ENCODE results near the gene UACA. TPM values are rescaled to one million over a fixed set of nuclear protein-coding genes. Genes with fewer than 3 reads are reported as not detected.

Gene UACA
- total and polyA plus RNA-seq, 2 donors (not counting 3 experiments of a cell fraction or from before 2014, with no cell fraction given), result 167 to 292 TPM

DNA sequence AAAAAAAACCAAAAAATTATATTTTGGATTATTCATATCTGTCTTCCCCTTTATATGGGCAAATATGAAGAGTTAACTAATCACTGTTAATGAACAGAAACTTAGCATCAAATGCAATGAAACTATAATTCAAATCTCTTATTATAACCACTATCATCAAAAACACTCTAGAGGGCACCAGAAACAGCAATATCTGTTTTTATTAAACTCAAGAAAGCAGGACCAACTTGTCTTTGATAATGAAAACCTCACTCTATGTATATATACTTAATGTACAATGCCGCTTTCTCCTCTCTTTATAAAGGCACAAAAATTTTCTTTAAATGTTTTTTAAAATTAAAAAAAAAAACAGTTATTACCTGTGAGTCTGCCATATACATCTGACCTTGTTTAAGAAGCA, 92.7 kb downstream of the UACA start:
- H3K36me3 ChIP-seq (ENCODE audit: control insufficient read depth in 2 of 2, extremely low read depth in 1 of 2, insufficient read depth in 2 of 2, low read length in 2 of 2), result peaks cover 18 to 52% of the 10 kb centered on the region in 2 experiments
- H2AFZ ChIP-seq (ENCODE audit: low read depth, low read length), result no peak overlapping the region
- DNase-seq (ENCODE audit: low read depth, low spot score) (peak; percentile 32), FAIRE-seq (no peak)
- no peak for TF ChIP-seq GATA2 (IDR thresholded peaks at IDR 0.05; ENCODE audit: insufficient read depth, insufficient read length, low read depth, low read length)
- TF ChIP-seq POLR2AphosphoS5 (IDR thresholded peaks at IDR 0.05; ENCODE audit: insufficient read depth, low read depth, low read length), result no peak
- no peak for TF ChIP-seq JUN (IDR thresholded peaks at IDR 0.05; ENCODE audit: borderline replicate concordance, insufficient read depth, insufficient read length, low read depth)
- TF ChIP-seq, protein P1, sequence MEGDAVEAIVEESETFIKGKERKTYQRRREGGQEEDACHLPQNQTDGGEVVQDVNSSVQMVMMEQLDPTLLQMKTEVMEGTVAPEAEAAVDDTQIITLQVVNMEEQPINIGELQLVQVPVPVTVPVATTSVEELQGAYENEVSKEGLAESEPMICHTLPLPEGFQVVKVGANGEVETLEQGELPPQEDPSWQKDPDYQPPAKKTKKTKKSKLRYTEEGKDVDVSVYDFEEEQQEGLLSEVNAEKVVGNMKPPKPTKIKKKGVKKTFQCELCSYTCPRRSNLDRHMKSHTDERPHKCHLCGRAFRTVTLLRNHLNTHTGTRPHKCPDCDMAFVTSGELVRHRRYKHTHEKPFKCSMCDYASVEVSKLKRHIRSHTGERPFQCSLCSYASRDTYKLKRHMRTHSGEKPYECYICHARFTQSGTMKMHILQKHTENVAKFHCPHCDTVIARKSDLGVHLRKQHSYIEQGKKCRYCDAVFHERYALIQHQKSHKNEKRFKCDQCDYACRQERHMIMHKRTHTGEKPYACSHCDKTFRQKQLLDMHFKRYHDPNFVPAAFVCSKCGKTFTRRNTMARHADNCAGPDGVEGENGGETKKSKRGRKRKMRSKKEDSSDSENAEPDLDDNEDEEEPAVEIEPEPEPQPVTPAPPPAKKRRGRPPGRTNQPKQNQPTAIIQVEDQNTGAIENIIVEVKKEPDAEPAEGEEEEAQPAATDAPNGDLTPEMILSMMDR (IDR thresholded peaks at IDR 0.05; ENCODE audit: extremely low read depth in 1 of 2, insufficient read depth in 1 of 2, low read depth in 1 of 2, low read length in 2 of 2), result no peak
- no peak for TF ChIP-seq EZH2 (IDR thresholded peaks at IDR 0.05; ENCODE audit: borderline replicate concordance, low read depth, low read length, severe bottlenecking)
- TF ChIP-seq POLR2A (IDR thresholded peaks at IDR 0.05; ENCODE audit: low read depth, low read length), result no peak
- intact Hi-C loops (cut with micrococcal nuclease), result no loop called here
- no peak overlapping the region for H3K9ac ChIP-seq (replicated peaks; ENCODE audit: extremely low read depth, insufficient read depth, low read length)
- no peaks in the 10 kb centered on the region for H3K27me3 ChIP-seq (ENCODE audit: control insufficient read depth in 2 of 2, insufficient read depth in 2 of 2, low read length in 2 of 2)
- POLR2A ChIA-PET, result no interaction called here
- no peak overlapping the region for H3K4me2 ChIP-seq (ENCODE audit: insufficient read depth, low read length)
- H3K9me3 ChIP-seq (replicated peaks; ENCODE audit: control insufficient read depth, insufficient read depth, low read length), result no peaks in the 10 kb centered on the region
- BruUV-seq (replicated peaks), result no TSS peak
- H3K27ac ChIP-seq (ENCODE audit: insufficient read depth, low read depth, low read length), result no peak overlapping the region
- no peak overlapping the region for H3K4me3 ChIP-seq (replicated peaks in 1 of 3; ENCODE audit: insufficient read depth in 1 of 3, low read depth in 1 of 3, low read length in 3 of 3)
- H3K4me1 ChIP-seq (ENCODE audit: control insufficient read depth, extremely low read depth, insufficient read depth, low read length), result peaks cover 6% of the 10 kb centered on the region
- H3K79me2 ChIP-seq (ENCODE audit: control insufficient read depth, insufficient read depth, low read length), result no peaks in the 10 kb centered on the region
- dilution Hi-C loops (cut with MboI; ENCODE audit: extremely low pct_ligation_motif_present, low sequenced_read_pairs), result no loop called here
- CTCF ChIA-PET, result interaction anchor here (4.6 kb wide), 1 partner anchor 52 kb away, joined by 19 read pairs; no protein-coding TSS in a partner anchor
- no peaks in the 10 kb centered on the region for H4K20me1 ChIP-seq (replicated peaks; ENCODE audit: control insufficient read depth, extremely low read depth, insufficient read depth, low read length)
- peaks cover 3% of the 10 kb centered on the region for H3K9me1 ChIP-seq (replicated peaks; ENCODE audit: control insufficient read depth, extremely low read depth, insufficient read depth, low read length)
